ENCODE results near the gene BCKDHB. TPM values are rescaled to one million over a fixed set of nuclear protein-coding genes. Genes with fewer than 3 reads are reported as not detected.

Gene BCKDHB
- total and polyA plus RNA-seq, 2 donors (not counting 1 experiment from before 2014, with no cell fraction given): 9.6 to 20.1 TPM

DNA sequence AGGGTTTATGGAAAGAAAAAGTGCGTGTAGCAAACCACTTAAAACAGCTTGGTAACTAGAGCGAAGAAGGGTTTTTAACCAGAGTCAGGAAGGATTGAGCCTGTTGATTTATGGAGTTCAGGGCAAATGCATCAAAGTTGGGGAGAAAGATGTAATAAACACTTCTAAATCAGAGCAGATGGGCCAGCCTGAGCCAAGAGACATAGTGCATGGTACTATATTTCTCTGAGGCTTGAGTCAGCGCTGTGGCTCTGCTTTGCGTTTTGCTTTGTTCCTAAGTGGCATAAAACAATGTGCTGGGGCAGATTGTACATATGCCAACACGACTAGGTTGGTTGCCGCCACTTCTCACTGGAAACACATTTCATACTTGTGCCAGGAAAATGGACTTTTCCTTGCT is 111.3 kb downstream of the BCKDHB start:
- no peak overlapping the region for H3K4me3 Mint-ChIP-seq
- intact Hi-C loops (cut with micrococcal nuclease): no loop called here
- CTCF ChIA-PET: no interaction called here

DNA sequence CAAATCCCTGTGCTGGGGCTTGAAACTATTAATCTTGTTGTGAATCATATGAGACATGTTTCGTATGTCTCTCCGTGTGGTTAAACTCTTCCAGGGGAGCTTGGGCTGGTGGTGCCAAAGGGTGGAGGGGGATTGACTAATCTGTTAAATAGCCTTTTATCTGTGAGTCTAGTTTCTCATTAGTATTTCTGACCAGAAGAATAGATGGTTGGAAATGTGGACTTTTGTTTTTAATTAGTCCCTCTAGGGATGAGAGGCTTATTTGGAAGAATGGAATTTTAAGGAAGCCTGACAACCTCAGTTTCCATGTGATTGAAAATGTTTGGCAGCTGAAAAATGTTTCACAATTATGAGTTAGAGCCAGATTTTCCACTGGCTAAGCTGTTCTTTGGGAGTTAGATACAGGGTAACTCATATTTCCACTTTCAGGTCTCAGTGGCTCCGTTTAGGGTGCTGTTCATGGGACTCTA is 117.3 kb downstream of the BCKDHB start:
- 100% methylated on average over 2 of the region's 3 CpGs for whole genome bisulfite sequencing (ENCODE audit: insufficient coverage)
- no peak overlapping the region for H3K27ac ChIP-seq (ENCODE audit: low read length in 2 of 2)
- DNase-seq: no peak
- no peak overlapping the region for H3K27ac Mint-ChIP-seq
- no peak for ATAC-seq (ENCODE audit: low read depth)
- no peak overlapping the region for H3K4me3 Mint-ChIP-seq
- no peak overlapping the region for H3K4me3 ChIP-seq (ENCODE audit: control extremely low read depth in 1 of 5, extremely low read depth in 1 of 5, insufficient read depth in 1 of 5, low read depth in 2 of 5, low read length in 4 of 5)
- ChIA-PET CTCF (no interaction called here), POLR2A (no interaction called here)
- no peaks in the 10 kb centered on the region for H3K79me2 ChIP-seq (ENCODE audit: control insufficient read depth, insufficient read depth, low read length)
- peaks cover 3% of the 10 kb centered on the region for H3K9me3 Mint-ChIP-seq (ENCODE audit: insufficient read depth)
- no peaks in the 10 kb centered on the region for H4K20me1 ChIP-seq (ENCODE audit: control insufficient read depth, insufficient read depth, low read length, poor library complexity, severe bottlenecking)
- peaks cover 0 to 3% of the 10 kb centered on the region in 2 experiments for H3K36me3 ChIP-seq (replicated peaks in 1 of 2; ENCODE audit: control extremely low read depth in 1 of 2, control insufficient read depth in 1 of 2, extremely low read depth in 1 of 2, insufficient read depth in 2 of 2, low read length in 1 of 2)
- no peaks in the 10 kb centered on the region for H3K4me1 ChIP-seq (ENCODE audit: control insufficient read depth in 2 of 2, insufficient read depth in 2 of 2, low read length in 2 of 2)
- H3K27me3 Mint-ChIP-seq: no peaks in the 10 kb centered on the region
- no peaks in the 10 kb centered on the region for H3K4me1 Mint-ChIP-seq
- H3K4me2 ChIP-seq (replicated peaks; ENCODE audit: low read depth, low read length, poor library complexity, severe bottlenecking): no peak overlapping the region
- intact Hi-C loops (cut with micrococcal nuclease): no loop called here
- H3K9ac ChIP-seq (ENCODE audit: low read length): no peak overlapping the region
- no peak for TF ChIP-seq EZH2 (IDR thresholded peaks at IDR 0.05; ENCODE audit: borderline replicate concordance, insufficient read depth, low read depth, low read length, poor library complexity, severe bottlenecking)
- no peak for TF ChIP-seq CTCF (IDR thresholded peaks at IDR 0.05)
- no peak overlapping the region for H2AFZ ChIP-seq (ENCODE audit: insufficient read depth, low read depth, low read length, poor library complexity, severe bottlenecking)
- no peaks in the 10 kb centered on the region for H3K27me3 ChIP-seq (replicated peaks in 1 of 4; ENCODE audit: control extremely low read depth in 1 of 4, control insufficient read depth in 3 of 4, insufficient read depth in 4 of 4, low read length in 3 of 4)
- no peaks in the 10 kb centered on the region for H3K9me3 ChIP-seq (ENCODE audit: control extremely low read depth in 1 of 3, control insufficient read depth in 2 of 3, insufficient read depth in 1 of 3, low read length in 2 of 3)

More for the DNA sequence above, 111.3 kb downstream of the BCKDHB start:
- TF ChIP-seq CTCF (IDR thresholded peaks at IDR 0.05): no peak
- no peak for TF ChIP-seq EZH2 (IDR thresholded peaks at IDR 0.05; ENCODE audit: borderline replicate concordance, insufficient read depth, low read depth, low read length, poor library complexity, severe bottlenecking)
- no peaks in the 10 kb centered on the region for H3K4me1 Mint-ChIP-seq
- peaks cover 3% of the 10 kb centered on the region for H3K9me3 Mint-ChIP-seq (ENCODE audit: insufficient read depth)
- DNase-seq (no peak), ATAC-seq (ENCODE audit: low read depth) (no peak)
- no peaks in the 10 kb centered on the region for H3K79me2 ChIP-seq (ENCODE audit: control insufficient read depth, insufficient read depth, low read length)
- H2AFZ ChIP-seq (ENCODE audit: insufficient read depth, low read depth, low read length, poor library complexity, severe bottlenecking): no peak overlapping the region
- no peaks in the 10 kb centered on the region for H3K9me3 ChIP-seq (ENCODE audit: control extremely low read depth in 1 of 3, control insufficient read depth in 2 of 3, insufficient read depth in 1 of 3, low read length in 2 of 3)
- 98% methylated on average over 4 of the region's 6 CpGs for WGBS (ENCODE audit: insufficient coverage)
- no peak overlapping the region for H3K4me3 ChIP-seq (ENCODE audit: control extremely low read depth in 1 of 5, extremely low read depth in 1 of 5, insufficient read depth in 1 of 5, low read depth in 2 of 5, low read length in 4 of 5)
- no peaks in the 10 kb centered on the region for H3K4me1 ChIP-seq (ENCODE audit: control insufficient read depth in 2 of 2, insufficient read depth in 2 of 2, low read length in 2 of 2)
- no peak overlapping the region for H3K4me2 ChIP-seq (replicated peaks; ENCODE audit: low read depth, low read length, poor library complexity, severe bottlenecking)
- H3K27me3 ChIP-seq (replicated peaks in 1 of 4; ENCODE audit: control extremely low read depth in 1 of 4, control insufficient read depth in 3 of 4, insufficient read depth in 4 of 4, low read length in 3 of 4): no peaks in the 10 kb centered on the region
- H3K9ac ChIP-seq (ENCODE audit: low read length): no peak overlapping the region
- no peaks in the 10 kb centered on the region for H3K36me3 ChIP-seq (replicated peaks in 1 of 2; ENCODE audit: control extremely low read depth in 1 of 2, control insufficient read depth in 1 of 2, extremely low read depth in 1 of 2, insufficient read depth in 2 of 2, low read length in 1 of 2)
- POLR2A ChIA-PET: no interaction called here
- no peak overlapping the region for H3K27ac ChIP-seq (ENCODE audit: low read length in 2 of 2)
- H3K27me3 Mint-ChIP-seq: no peaks in the 10 kb centered on the region
- H4K20me1 ChIP-seq (ENCODE audit: control insufficient read depth, insufficient read depth, low read length, poor library complexity, severe bottlenecking): no peaks in the 10 kb centered on the region
- no peak overlapping the region for H3K27ac Mint-ChIP-seq

All from B cell (primary cell).